PC-3 (cell line): ENCODE measurements around the gene EP400. TPM values are rescaled to one million over a fixed set of nuclear protein-coding genes. Genes with fewer than 3 reads are reported as not detected.

Experiments used
- ATAC-seq: fragments of 200-7000 bp; cut with Tn5 transposase; 2 replicates; pipeline ENCODE4 v1.9.1; 2020; ENCODE audit warnings: mild to moderate bottlenecking, moderate library complexity
- BruUV-seq: library from RNA; stranded (reverse); fragments of 400-500 nt; replicated peaks from 2 replicates; lab custom pipeline; 2021; lab: Mats Ljungman, UMichigan
- CTCF ChIA-PET: fragments of 300-600 bp; sonication (Branson Sonifier 250); formaldehyde crosslinking; loops from one replicate; lab custom pipeline; 2022; ENCODE audit warnings: antibody characterized with exemption; lab: Charles Lee
- POLR2A ChIA-PET: fragments of 300-600 bp; sonication (Branson Sonifier 250); formaldehyde crosslinking; loops from one replicate; lab custom pipeline; 2022; ENCODE audit warnings: antibody characterized with exemption; ENCODE audit not compliant: unreplicated experiment; lab: Charles Lee
- DNase-seq: peaks from one replicate; pipeline ENCODE4 v3.0.0-alpha.2; 2015
- H2AFZ ChIP-seq: fragments of 300-600 bp; sonication (generic); 2 replicates; pipeline ENCODE4 v1.6.0; 2016; ENCODE audit warnings: antibody characterized with exemption, low read length
- H3F3A ChIP-seq: fragments of 300-600 bp; sonication (generic); one replicate; pipeline ENCODE4 v1.6.0; 2017; ENCODE audit warnings: antibody characterized with exemption, low read length, control low read depth, mild to moderate bottlenecking; ENCODE audit not compliant: unreplicated experiment
- H3K27ac ChIP-seq: fragments of 300-600 bp; sonication (generic); 2 replicates; pipeline ENCODE4 v1.5.1; 2016; ENCODE audit warnings: mild to moderate bottlenecking, low read length
- H3K27me3 ChIP-seq: fragments of 300-600 bp; sonication (generic); 2 replicates; pipeline ENCODE4 v1.6.1; 2016; ENCODE audit warnings: low read length, mixed read lengths
- H3K36me3 ChIP-seq: fragments of 300-600 bp; sonication (generic); 2 replicates; pipeline ENCODE4 v1.6.1; 2016; ENCODE audit warnings: low read depth, mixed run types, low read length, mixed read lengths
- H3K4me1 ChIP-seq: fragments of 300-600 bp; sonication (generic); 2 replicates; pipeline ENCODE4 v1.5.1; 2016; ENCODE audit warnings: low read length; ENCODE audit not compliant: insufficient read depth
- H3K4me2 ChIP-seq: fragments of 300-600 bp; sonication (generic); 2 replicates; pipeline ENCODE4 v1.6.0; 2016; ENCODE audit warnings: low read length
- H3K4me3 ChIP-seq: fragments of 300-600 bp; sonication (generic); 2 replicates; pipeline ENCODE4 v1.5.1; 2016; ENCODE audit warnings: mild to moderate bottlenecking, low read length, mixed read lengths
- H3K79me2 ChIP-seq: fragments of 300-600 bp; sonication (generic); 2 replicates; pipeline ENCODE4 v1.6.1; 2017; ENCODE audit warnings: low read length, mixed read lengths
- H3K9ac ChIP-seq: fragments of 300-600 bp; sonication (generic); 2 replicates; pipeline ENCODE4 v1.6.0; 2016; ENCODE audit warnings: mild to moderate bottlenecking, low read length
- H3K9me2 ChIP-seq: fragments of 300-600 bp; sonication (generic); replicated peaks from 2 replicates; pipeline ENCODE4 v1.6.1; 2016; ENCODE audit warnings: mixed run types, low read length, mixed read lengths
- H3K9me3 ChIP-seq: fragments of 300-600 bp; sonication (generic); 2 replicates; pipeline ENCODE4 v1.6.1; 2016; ENCODE audit warnings: low read length, mixed read lengths
- H4K20me1 ChIP-seq: fragments of 300-600 bp; sonication (generic); 2 replicates; pipeline ENCODE4 v1.6.1; 2016; ENCODE audit warnings: low read length, mixed read lengths
- CTCF ChIP-seq: fragments of 300-600 bp; sonication (generic); conservative IDR thresholded peaks from 2 replicates; pipeline ENCODE4 v1.5.1; 2017; ENCODE audit warnings: antibody characterized with exemption, low read depth, mild to moderate bottlenecking, low read length
- EZH2 ChIP-seq: fragments of 300-600 bp; sonication (generic); IDR thresholded peaks from one replicate; pipeline ENCODE4 v1.6.1; 2017; ENCODE audit warnings: antibody characterized with exemption, mild to moderate bottlenecking, low read length; ENCODE audit not compliant: unreplicated experiment
- EZH2phosphoT487 ChIP-seq: fragments of 300-600 bp; sonication (generic); IDR thresholded peaks from 2 replicates; pipeline ENCODE4 v1.6.1; 2018; ENCODE audit warnings: mild to moderate bottlenecking, antibody characterized with exemption, low read length, borderline replicate concordance
- intact Hi-C: fragments of 100-400 bp; cut with micrococcal nuclease; formaldehyde crosslinking; loops from 2 replicates; pipeline ENCODE4 v1.9.0; 2023
- total RNA-seq: library from RNA; depleted of rRNA; stranded (reverse); fragments of >200 nt; gene quantifications from 2 replicates; pipeline ENCODE4 v1.2.3, GENCODE V29; 2014

The EP400 gene
- total RNA-seq, 1 experiment from 2014 or later, result 20.2 TPM

GRCh38 chr12:132052196-132052932 is 102.6 kb downstream of the EP400 start:
- Histone ChIP-seq H3K27me3 (no peaks in the 10 kb centered on the region), H3K9me3 (no peaks in the 10 kb centered on the region), H2AFZ (no peak overlapping the region), H3K9me2 (no peaks in the 10 kb centered on the region), H4K20me1 (no peaks in the 10 kb centered on the region; the same call in 1 of the 2 replicates), H3F3A (no peaks in the 10 kb centered on the region), H3K79me2 (no peaks in the 10 kb centered on the region), H3K27ac (no peak overlapping the region), H3K4me3 (no peak overlapping the region), H3K9ac (no peak overlapping the region), H3K36me3 (peaks cover 63% of the 10 kb centered on the region), H3K4me2 (no peak overlapping the region), H3K4me1 (no peaks in the 10 kb centered on the region)
- ChIA-PET POLR2A (no interaction called here), CTCF (no interaction called here)
- no peak for TF ChIP-seq EZH2
- no peak for TF ChIP-seq CTCF
- no peak for TF ChIP-seq EZH2phosphoT487
- BruUV-seq, result no TSS peak
- intact Hi-C loops, result no loop called here
- DNase-seq, result no peak
- no peak; the same call in 1 of the 2 replicates for ATAC-seq

DNA sequence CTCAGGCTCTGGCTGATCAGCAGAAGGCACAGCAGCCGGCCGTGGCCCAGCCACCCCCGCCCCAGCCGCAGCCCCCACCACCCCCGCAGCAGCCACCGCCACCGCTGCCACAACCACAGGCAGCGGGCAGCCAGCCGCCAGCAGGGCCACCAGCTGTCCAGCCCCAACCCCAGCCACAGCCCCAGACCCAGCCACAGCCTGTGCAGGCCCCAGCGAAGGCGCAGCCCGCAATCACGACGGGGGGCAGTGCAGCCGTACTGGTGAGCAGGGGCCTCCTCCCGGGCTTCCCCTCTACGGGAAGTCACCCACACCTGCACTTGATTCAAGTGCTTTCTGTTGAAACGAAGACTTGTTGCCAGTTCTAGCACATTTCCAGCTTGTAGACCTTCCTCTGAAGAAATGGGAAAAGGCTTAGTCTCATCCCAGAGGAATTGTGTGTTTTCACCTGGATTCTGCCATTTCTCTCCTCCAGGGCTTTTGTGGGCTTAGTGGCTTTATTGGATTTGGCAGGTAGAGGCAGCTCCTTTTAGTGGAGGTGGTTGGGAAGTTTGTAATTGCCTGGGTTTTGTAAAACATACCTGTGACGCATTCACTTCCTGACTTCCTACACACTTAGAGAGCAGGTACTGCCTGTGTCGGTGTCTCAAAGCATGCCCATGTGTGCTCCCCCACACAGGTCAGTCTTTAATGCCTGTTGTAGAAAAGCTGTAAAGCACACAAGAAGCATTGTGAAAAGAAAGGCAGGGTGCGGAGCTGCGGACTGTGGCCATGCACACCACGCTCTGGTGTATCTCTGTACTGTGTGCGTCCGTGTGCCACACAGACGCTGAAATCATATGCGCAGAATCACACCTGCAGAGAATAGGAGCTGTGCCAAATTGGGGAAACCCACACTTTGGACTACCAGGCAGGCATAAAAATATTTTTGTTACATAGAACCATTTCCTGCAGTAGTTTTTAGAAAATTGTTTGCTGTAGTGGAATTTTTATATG is 103.9 kb downstream of the EP400 start:
- DNase-seq (no peak), ATAC-seq (no peak)
- H3K9me2 ChIP-seq, result no peaks in the 10 kb centered on the region
- no peaks in the 10 kb centered on the region for H3K9me3 ChIP-seq
- H3K4me1 ChIP-seq, result no peaks in the 10 kb centered on the region
- no peaks in the 10 kb centered on the region; the same call in 1 of the 2 replicates for H4K20me1 ChIP-seq
- CTCF ChIA-PET, result no interaction called here
- TF ChIP-seq EZH2, result no peak
- TF ChIP-seq EZH2phosphoT487, result no peak
- no peak for TF ChIP-seq CTCF
- H3K36me3 ChIP-seq, result peaks cover 65% of the 10 kb centered on the region
- no peak overlapping the region for H3K4me2 ChIP-seq
- no TSS peak for BruUV-seq
- H3K9ac ChIP-seq, result no peak overlapping the region
- H3F3A ChIP-seq, result no peaks in the 10 kb centered on the region
- POLR2A ChIA-PET, result no interaction called here
- no peak overlapping the region for H2AFZ ChIP-seq
- H3K27me3 ChIP-seq, result no peaks in the 10 kb centered on the region
- no peaks in the 10 kb centered on the region for H3K79me2 ChIP-seq
- no peak overlapping the region for H3K27ac ChIP-seq
- intact Hi-C loops, result no loop called here
- no peak overlapping the region for H3K4me3 ChIP-seq
